Aorta (tissue), 5 donors: ENCODE data around the gene FMR1. TPM values are rescaled to one million over a fixed set of nuclear protein-coding genes. Genes with fewer than 3 reads are reported as not detected.

Experiments
- ATAC-seq: fragments of 200-7000 bp; cut with Tn5 transposase; one replicate; pipeline ENCODE4 v1.9.1; 2022; ENCODE audit warnings: moderate library complexity; ENCODE audit not compliant: low FRiP score
- DNase-seq, 2 donors: peaks; one replicate each; pipeline ENCODE4 v3.0.0-alpha.2; 2020
- H3K27ac ChIP-seq, 2 donors: one replicate each; pipeline ENCODE4 v1.5.1; 2013; ENCODE audit warnings: low read length in 2 of 2, mild to moderate bottlenecking in 2 of 2, moderate library complexity in 2 of 2, control low read depth in 1 of 2, inconsistent platforms in 1 of 2, low read depth in 1 of 2
- H3K27me3 ChIP-seq, 2 donors: one replicate each; pipeline ENCODE4 v1.6.1; 2013; ENCODE audit warnings: control low read depth in 1 of 2, low read length in 1 of 2, mild to moderate bottlenecking in 1 of 2, moderate library complexity in 1 of 2; ENCODE audit not compliant: insufficient read depth in 2 of 2, control insufficient read depth in 1 of 2
- H3K36me3 ChIP-seq, 2 donors: one replicate each; pipeline ENCODE4 v1.6.1; 2013; ENCODE audit warnings: control low read depth in 1 of 2, low read length in 1 of 2, mild to moderate bottlenecking in 1 of 2; ENCODE audit not compliant: insufficient read depth in 2 of 2, control insufficient read depth in 1 of 2
- H3K4me1 ChIP-seq, 2 donors: one replicate each; pipeline ENCODE4 v1.6.1; 2013; ENCODE audit warnings: low read length in 2 of 2, control low read depth in 1 of 2, mild to moderate bottlenecking in 1 of 2, moderate library complexity in 1 of 2; ENCODE audit not compliant: insufficient read depth in 2 of 2, control insufficient read depth in 1 of 2
- H3K4me3 ChIP-seq, 2 donors: one replicate each; pipeline ENCODE4 v1.5.1; 2013; ENCODE audit warnings: low read length in 2 of 2, control low read depth in 1 of 2, mild to moderate bottlenecking in 1 of 2
- H3K9me3 ChIP-seq: one replicate; pipeline ENCODE4 v1.6.1; 2013; ENCODE audit warnings: mild to moderate bottlenecking, low read length; ENCODE audit not compliant: control insufficient read depth
- WGBS, 2 donors: extraction: QIAGEN DNeasy Blood & Tissue Kit; methylation state at CpG; one replicate each; pipeline ENCODE4 v1.1.7; 2013; 5-methylcytosine and 5-hydroxymethylcytosine counted together
- intact Hi-C, 2 donors: fragments of 100-400 bp; cut with DNase I; formaldehyde crosslinking; loops; one replicate each; pipeline versions ENCODE4 v1.14.2 to v1.15.0; 2022
- polyA plus RNA-seq, 2 donors: library from polyadenylated mRNA; stranded (reverse); fragments of 200-250 nt; gene quantifications; one replicate each; pipeline ENCODE4 v1.2.3, GENCODE V29; 2013
- total RNA-seq, 2 donors: library from RNA; stranded (reverse); fragmentation: NEBNext Ultra II Directional; extraction: Animal tissue kit (Norgen Biotek cat#: 25700); gene quantifications; one replicate each; pipeline ENCODE4 v1.2.1, GENCODE V29; 2021
- donor health status: healthy with polysubstance abuse.
- donor health status: Bipolar disorder and iron deficiency.
- donor health status: DM: no; HTN: no; CAD: no.
- donor health status: DM: no; HTN: no; CAD: no.
- donor health status: DM: yes; HTN: yes; CAD: no.

The FMR1 gene
- total and polyA plus RNA-seq, 4 donors, result 25.4 to 51.8 (median 36.1) TPM

DNA sequence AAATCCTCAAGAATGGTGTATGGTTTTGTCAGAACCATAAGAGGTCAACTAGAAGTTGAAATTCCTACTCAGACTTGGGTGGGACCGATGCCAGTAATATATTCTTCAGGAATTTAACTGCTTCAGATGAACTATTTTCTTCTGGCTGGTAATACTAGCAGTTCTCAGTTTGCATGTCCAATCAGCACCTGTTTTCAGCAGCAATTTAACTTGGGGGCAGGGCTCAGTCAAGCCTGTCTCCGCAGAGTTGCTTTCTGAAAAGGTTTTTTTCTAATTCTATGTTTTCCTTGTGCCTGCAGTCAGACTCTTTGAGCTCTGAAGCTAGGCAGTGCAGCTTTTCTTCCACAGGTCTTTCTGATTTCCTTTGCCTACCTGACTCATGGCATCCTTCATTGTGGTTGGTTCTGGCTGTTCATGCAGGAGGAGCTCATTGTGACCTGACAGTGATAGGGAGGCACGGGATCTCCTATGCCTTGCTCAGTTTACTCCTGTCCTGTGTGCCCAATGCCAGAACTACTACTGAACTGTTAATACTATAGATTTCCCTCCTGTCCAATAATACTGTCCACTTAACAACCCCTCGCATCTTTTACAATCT lies 17.3 kb upstream of the FMR1 start:
- 7 to 21% methylated on average over 4 of the region's 4 CpGs for WGBS, 2 donors
- ATAC-seq (no peak), DNase-seq (no peak)

DNA sequence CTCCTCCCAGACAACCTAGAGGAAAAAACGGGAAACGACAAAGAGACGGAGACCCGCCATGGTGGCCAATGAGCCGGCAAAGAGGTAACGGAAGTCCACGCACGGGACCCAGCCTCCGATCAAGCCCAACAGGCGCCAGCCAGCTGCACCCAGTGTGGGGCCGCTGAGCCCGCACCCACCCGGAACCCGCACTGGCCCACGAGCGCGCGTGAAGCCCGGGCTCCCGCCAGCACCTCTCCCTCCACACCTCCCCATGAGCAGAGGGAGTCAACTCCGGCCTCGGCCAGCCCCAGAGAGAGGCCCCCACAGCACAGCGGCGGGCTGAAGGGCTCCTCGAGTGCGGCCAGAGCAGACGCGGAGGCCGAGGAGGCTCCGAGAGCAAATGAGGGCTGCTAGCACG lies 14.6 kb upstream of the FMR1 start:
- Histone ChIP-seq H3K9me3 (no peaks in the 10 kb centered on the region), H3K27ac (no peak overlapping the region), H3K4me3 (no peak overlapping the region), H3K36me3 (no peaks in the 10 kb centered on the region), H3K4me1 (no peaks in the 10 kb centered on the region), H3K27me3 (no peaks in the 10 kb centered on the region)
- DNase-seq (no peak), ATAC-seq (no peak)
- intact Hi-C loops, result no loop called here
- 91 to 96% methylated on average over 20 to 31 of the region's 31 CpGs for WGBS, 2 donors

More for the DNA sequence above, 17.3 kb upstream of the FMR1 start:
- Histone ChIP-seq H3K27me3 (no peaks in the 10 kb centered on the region), H3K4me3 (no peak overlapping the region), H3K9me3 (no peaks in the 10 kb centered on the region), H3K36me3 (no peaks in the 10 kb centered on the region), H3K4me1 (no peaks in the 10 kb centered on the region), H3K27ac (no peak overlapping the region)
- intact Hi-C loops, result no loop called here

- H3K27me3 ChIP-seq, result no peaks in the 10 kb centered on the region
- no peak overlapping the region for H3K4me3 ChIP-seq
- WGBS, 2 donors, result 35 to 53% methylated on average over 1 of the region's 1 CpG
- H3K27ac ChIP-seq, result no peak overlapping the region
- no peaks in the 10 kb centered on the region for H3K36me3 ChIP-seq
- no peaks in the 10 kb centered on the region for H3K9me3 ChIP-seq
- DNase-seq (no peak), ATAC-seq (no peak)
- H3K4me1 ChIP-seq, result no peaks in the 10 kb centered on the region
- intact Hi-C loops, result no loop called here
Observed at GRCh38 chrX:147898951-147899350, 12.8 kb upstream of the FMR1 start.

GRCh38 chrX:147899379-147900114 lies 12.2 kb upstream of the FMR1 start:
- Histone ChIP-seq H3K4me3 (no peak overlapping the region), H3K4me1 (no peaks in the 10 kb centered on the region), H3K27me3 (no peaks in the 10 kb centered on the region), H3K36me3 (no peaks in the 10 kb centered on the region), H3K9me3 (no peaks in the 10 kb centered on the region), H3K27ac (no peak overlapping the region)
- 86 to 93% methylated on average over 2 of the region's 2 CpGs for WGBS, 2 donors
- intact Hi-C loops, result no loop called here
- ATAC-seq (no peak), DNase-seq (no peak)

- no peaks in the 10 kb centered on the region for H3K36me3 ChIP-seq
- DNase-seq (no peak), ATAC-seq (no peak)
- no peaks in the 10 kb centered on the region for H3K27me3 ChIP-seq
- no peaks in the 10 kb centered on the region for H3K9me3 ChIP-seq
- intact Hi-C loops, result no loop called here
- no peaks in the 10 kb centered on the region for H3K4me1 ChIP-seq
- no peak overlapping the region for H3K4me3 ChIP-seq
- 36 to 52% methylated on average over 1 of the region's 1 CpG for WGBS, 2 donors
- no peak overlapping the region for H3K27ac ChIP-seq
Observed at GRCh38 chrX:147900349-147900748, 11.4 kb upstream of the FMR1 start.

GRCh38 chrX:147901461-147902126 lies 10.1 kb upstream of the FMR1 start:
- H3K9me3 ChIP-seq, result no peaks in the 10 kb centered on the region
- 19 to 22% methylated on average over 6 of the region's 6 CpGs for WGBS, 2 donors
- ATAC-seq (no peak), DNase-seq (no peak)
- no peak overlapping the region for H3K27ac ChIP-seq
- no peak overlapping the region for H3K4me3 ChIP-seq
- intact Hi-C loops, result no loop called here
- H3K36me3 ChIP-seq, result no peaks in the 10 kb centered on the region
- H3K27me3 ChIP-seq, result no peaks in the 10 kb centered on the region
- H3K4me1 ChIP-seq, result no peaks in the 10 kb centered on the region

GRCh38 chrX:147902270-147902669 lies 9.4 kb upstream of the FMR1 start:
- 63 to 77% methylated on average over 2 of the region's 2 CpGs for WGBS, 2 donors
- no peak for ATAC-seq

GRCh38 chrX:147908106-147908505 lies 3.6 kb upstream of the FMR1 start:
- Histone ChIP-seq H3K27ac (no peak overlapping the region), H3K4me3 (no peak overlapping the region), H3K27me3 (no peaks in the 10 kb centered on the region), H3K4me1 (no peaks in the 10 kb centered on the region), H3K9me3 (no peaks in the 10 kb centered on the region), H3K36me3 (no peaks in the 10 kb centered on the region)
- intact Hi-C loops, result no loop called here
- ATAC-seq (no peak), DNase-seq (no peak)
- 48 to 50% methylated on average over 5 of the region's 5 CpGs for WGBS, 2 donors

More at GRCh38 chrX:147902270-147902669, 9.4 kb upstream of the FMR1 start:
- no peak for DNase-seq
- Histone ChIP-seq H3K27ac (no peak overlapping the region), H3K4me1 (no peaks in the 10 kb centered on the region), H3K36me3 (no peaks in the 10 kb centered on the region), H3K4me3 (no peak overlapping the region), H3K9me3 (no peaks in the 10 kb centered on the region), H3K27me3 (no peaks in the 10 kb centered on the region)
- intact Hi-C loops, result no loop called here

- 82 to 88% methylated on average over 9 of the region's 9 CpGs for WGBS, 2 donors
- H3K4me3 ChIP-seq, result no peak overlapping the region
- no peaks in the 10 kb centered on the region for H3K27me3 ChIP-seq
- no peaks in the 10 kb centered on the region for H3K9me3 ChIP-seq
- no peak overlapping the region for H3K27ac ChIP-seq
- ATAC-seq (no peak), DNase-seq (no peak)
- no peaks in the 10 kb centered on the region for H3K4me1 ChIP-seq
- intact Hi-C loops, result no loop called here
- no peaks in the 10 kb centered on the region for H3K36me3 ChIP-seq
Observed at GRCh38 chrX:147910607-147911006, 1.1 kb upstream of the FMR1 start.
